GM18517 (cell line): ENCODE measurements around the gene SPRTN.
"Not testable (repeated sequence)": the region's sequence is repeated elsewhere in the genome, so short reads cannot be mapped to it uniquely, and the experiment has no call there.

ENCODE experiments used
- ATAC-seq: cut with Tn5 transposase; IDR thresholded peaks from one replicate; pipeline ENCODE4 v1.9.1; 2021; ENCODE audit warnings: mild to moderate bottlenecking, moderate library complexity; ENCODE audit not compliant: unreplicated experiment

The SPRTN gene

DNA sequence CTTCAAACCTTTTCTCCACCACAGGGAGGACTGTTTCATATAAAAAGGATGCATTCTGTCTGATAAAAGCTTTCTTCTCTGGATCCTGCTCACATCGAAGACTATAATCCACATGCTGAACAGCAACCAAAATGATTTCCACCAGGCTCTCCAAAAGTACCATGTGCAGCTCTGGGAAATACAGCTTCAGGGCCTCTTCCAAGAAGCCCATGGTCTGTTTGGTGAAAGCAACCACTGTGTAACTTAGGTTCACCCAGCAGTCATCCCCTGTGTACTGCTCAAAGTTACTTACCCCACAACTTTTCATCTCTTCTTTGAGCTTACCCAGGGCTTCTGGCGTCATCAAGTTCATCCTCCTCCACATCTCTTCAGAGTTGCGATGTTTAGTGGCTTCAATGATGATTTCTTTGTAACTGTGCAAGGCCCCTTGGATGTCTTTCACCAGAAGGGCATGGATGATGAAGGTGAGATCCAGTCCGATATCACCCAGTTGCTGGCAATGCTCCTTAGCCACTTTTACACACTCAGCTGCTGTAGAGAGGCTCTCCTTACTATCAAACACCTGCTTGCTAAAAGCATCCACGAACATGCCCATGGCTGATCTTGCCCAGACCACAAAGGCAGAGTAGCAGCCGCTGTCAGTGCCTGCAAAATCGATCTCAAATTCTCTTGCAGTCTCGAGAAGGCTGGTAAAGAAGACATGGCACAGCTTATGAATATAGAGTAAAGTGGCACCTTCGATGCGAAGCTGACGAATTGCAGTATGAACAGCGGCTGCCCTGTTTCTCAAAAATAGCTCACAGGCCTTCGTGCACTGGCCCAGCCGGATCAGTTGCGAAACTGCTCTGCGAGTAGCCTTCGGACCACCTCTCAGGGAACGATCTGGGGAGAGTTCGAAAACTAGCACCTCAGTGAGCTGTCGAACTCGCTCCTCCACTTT is 2.2 kb upstream of the SPRTN start:
- ATAC-seq, result no peak

DNA sequence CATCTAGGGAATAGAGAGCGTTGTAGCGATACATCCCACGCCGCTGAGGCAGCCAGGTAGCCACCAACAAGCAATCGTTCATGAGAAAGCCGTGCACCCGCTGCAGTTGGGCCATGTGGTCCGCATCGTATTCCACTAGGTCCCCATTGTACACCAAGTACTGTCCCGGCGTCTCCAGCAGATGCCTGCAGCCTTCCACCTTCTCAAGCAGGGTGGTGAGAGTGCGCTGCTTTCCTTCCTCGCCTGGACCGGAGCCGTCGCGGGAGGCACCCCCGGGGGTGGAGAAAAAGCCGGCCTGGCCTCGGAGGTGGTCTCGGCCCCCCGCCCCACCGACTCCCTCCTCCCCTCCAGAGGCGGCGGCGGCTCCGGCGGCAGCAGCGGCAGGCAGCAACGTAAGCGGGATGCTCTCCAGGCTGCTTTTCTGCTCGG is 1.0 kb upstream of the SPRTN start:
- ATAC-seq, result no peak

DNA sequence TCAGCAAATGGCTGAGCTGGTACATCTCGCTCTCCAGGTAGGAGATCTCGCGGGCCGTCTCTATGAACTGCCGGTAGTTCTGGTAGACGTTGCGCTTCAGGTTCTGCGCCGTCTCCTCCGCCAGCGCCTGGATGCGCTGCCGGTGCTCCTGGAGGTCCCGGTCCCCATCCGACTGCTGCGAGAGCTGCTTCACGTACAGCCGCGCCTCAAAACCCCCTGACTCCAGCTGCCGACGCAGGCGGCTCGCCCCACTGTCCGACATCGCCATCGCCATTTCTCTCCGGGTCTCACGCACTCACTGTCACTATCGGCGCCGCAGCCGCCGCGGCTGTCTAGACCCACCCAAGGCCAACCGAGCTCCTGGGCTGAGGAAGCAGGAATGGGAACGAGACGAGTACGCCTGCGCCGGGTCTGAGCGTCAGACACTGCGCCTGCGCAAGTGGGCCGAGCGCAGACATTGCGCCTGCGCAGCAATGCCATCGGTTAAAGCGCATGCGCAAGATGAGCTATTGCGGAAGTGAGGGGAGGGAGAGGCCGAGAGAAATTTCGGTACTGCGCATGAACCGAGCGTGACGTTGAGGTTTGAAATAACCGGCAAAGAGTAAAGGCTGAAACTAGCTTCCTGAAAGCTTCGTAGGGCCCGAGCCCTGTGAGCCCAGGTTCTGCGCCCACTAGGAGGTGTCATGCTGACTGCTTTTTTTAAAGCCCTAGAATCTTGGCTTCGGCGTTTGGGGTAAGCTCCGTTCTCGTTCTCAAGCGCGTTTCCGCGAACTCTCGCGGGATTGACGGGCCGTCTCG is 422 bp upstream of the SPRTN start, which contains the start of gene EXOC8:
TSS of gene EXOC8 (minus strand) at position 381 of the 798 bp plus-strand sequence. CDS start at position 274, 107 bp downstream.
- peak; percentile 78 for ATAC-seq

DNA sequence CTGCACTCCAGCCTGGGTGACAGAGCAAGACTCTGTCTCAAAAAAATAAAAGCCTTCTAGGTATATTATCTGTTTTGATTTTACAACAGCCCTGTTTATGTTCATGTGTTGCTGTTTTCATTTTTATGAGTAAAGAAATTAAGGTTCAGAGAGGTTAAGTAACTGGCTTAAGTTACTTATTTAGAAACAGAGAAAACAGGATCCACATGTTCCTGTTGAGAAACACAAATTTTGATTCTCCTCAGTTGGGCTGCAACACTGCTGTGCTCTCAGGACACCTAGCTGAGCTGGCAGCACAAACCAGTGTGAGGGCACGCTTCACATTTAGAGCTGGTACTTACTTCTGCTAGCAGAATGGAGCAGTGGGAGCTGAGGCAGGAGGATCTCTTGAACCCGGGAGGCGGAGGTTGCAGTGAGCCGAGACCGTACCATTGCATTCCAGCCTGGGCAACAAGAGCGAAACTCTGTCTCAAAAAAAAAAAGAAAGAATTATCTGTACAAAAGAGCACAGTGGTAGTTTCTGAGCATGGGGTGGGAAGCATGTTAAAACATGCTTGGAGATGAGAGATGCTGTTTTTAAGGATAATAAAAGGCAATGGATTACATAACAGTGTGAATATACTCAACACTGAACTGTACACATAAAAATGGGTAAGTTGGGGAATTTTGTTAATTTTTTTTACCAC is 2.4 kb downstream of the SPRTN start:
- no peak for ATAC-seq

DNA sequence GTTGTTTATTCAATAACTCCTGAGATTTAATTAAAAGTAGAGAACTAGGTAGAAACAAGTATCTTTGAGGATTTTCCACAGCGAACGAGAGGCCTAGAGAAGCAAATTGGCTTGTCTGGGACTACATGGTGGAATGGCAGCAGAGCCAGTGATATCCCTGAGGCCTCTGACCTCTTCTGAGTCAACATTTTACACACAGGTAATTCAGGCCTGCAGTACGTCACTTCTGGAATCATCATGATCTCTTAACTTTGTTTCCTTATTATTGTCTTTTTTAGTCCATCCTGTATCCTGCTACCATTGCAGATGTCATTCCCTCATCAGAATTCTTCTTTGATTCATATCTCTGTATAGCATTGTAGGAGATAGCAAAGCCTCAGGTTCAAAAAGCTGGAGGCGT is 9.9 kb downstream of the SPRTN start:
- no peak for ATAC-seq

DNA sequence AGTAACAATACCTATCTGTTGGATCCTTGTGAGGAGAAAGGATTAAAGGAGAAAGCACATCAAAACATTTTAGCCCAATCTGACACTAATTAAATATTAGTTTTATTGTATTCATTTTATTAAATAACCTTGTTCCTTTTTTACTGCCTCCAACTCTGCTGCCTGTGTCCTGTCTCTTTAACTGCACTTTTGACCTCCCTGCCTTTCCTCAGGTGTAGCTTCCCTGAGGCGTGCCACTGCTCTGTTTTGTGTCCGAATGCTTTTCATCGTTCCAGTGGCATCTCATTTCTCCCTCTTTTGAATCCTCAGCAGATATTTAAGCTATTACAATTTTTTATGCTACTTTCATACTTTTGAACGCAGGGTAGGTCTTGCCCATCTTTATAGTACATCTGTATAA is 10.3 kb downstream of the SPRTN start:
- ATAC-seq, result no peak

DNA sequence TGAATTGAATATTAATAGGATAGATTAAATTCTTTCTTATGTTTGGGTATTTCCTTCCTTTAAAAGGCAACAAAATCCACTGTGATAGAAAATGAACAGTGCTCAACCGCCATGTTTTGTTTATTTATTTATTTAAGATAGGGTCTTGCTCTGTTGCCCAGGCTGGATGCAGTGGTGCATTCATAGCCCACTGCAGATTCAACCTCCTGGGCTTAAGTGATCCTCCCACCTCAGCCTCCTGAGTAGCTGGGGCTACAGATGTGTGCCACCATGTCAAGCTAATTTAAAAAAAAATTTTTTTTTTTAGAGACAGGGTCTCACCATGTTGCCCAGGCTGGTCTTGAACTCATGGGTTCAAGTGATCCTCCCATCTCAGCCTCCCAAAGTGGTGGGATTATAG is 10.8 kb downstream of the SPRTN start:
- not testable (repeated sequence) for ATAC-seq

DNA sequence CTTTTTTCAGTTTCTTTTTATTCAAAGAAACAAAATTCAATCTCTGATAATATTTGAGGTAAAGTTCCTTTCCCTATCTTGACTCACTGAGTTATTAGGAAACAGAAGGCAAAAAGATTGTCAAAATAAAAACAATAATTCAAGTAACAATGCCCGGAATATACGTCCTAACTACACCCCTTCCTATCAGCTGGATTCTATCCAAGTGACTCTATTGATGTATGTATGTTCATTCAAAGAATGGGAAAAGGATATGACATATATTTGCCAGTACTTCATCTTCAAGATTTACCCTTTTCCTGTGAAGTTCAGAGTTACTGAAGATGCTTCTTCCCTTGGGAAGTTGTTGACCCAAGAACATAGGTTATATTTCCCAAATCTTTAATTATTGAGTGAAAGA is 13.7 kb downstream of the SPRTN start:
- ATAC-seq, result no peak

DNA sequence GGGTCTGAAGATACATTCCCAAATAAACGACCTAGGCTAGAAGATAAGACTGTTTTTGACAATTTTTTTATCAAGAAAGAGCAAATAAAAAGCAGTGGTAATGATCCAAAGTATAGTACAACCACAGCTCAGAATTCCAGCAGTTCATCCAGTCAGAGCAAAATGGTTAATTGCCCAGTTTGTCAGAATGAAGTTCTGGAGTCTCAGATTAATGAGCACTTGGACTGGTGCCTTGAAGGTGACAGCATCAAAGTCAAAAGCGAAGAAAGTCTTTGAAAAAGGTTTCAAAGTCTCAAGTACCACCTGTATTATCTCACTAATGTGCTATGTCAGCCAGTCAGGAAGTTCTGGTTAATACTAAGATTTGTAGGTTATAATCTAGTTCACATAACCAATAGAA is 15.0 kb downstream of the SPRTN start:
- no peak for ATAC-seq

DNA sequence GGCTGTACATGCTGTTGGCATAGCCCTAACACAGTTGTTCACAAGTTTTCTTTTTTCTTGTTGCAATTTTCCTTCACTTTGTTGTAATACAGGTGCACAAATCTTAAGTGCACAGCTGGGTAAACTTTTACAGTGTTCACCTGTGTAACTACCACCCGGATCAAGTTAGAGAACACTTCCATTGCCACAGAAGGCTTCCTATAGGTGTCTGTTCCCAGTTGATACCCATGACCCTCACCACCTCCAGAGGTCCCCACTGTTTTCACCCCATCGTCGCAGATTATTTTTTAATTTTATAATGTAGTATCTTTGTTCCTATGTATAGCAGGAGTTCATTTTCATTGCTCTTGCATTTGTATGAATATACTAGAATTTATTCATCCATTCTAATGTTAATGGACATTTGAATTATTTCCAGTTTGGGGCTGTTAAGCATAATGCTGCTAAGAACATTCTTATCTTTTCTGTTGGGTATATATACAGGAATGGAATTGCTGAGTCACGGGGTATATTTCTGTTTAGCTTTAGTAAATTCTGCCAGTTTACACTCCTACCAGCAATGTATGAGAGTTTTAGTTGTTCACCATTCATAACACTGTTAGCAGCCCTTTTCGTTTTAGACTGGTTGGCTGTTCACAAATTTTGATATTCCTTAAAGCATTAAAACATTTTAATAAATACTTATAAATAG is 16.4 kb downstream of the SPRTN start:
- ATAC-seq, result no peak

DNA sequence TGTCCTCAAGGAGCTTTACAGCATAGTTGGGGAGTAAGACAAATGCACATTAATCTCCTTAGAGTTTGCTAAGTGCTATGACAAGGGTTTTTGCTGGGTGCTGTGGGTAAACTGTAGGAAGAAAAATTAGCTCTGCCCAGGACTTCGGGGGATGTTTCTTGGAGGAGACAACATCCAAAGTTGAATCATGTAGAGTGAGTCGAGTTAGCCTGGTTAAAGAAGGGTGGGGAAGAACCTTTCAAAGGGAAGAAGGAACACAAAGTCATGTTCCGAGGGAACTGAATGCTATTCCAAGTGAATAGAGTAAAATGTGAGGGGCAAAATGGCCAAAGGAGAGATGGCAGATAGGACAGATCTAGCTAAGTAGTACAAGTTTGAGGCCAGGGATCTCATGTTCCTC is 17.1 kb downstream of the SPRTN start:
- no peak for ATAC-seq

DNA sequence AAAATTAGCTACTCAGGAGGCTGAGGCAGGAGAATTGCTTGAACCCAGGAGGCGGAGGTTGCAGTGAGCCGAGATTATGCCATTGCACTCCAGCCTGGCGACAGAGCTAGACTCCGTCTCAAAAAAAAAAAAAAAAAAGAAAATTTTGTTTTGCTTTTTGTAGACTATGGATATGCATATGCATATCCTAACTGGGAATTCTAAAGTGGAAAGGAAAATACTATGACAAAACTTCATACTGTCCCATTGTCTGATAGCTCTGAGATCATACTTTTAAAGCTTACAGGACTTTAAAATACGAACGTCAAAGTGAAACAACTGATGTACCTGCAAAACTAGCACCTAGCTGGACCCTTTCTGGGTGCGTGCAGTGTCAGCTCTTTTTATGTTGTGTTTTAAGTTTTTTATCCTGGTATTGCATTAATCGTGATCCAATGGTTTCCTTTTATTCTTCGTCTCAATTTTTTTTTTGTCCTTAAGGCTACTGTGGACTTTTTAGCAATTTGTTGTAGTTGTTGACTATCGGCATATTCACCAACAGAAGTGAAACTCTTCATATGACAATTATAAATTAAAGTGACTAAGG is 19.2 kb downstream of the SPRTN start:
- ATAC-seq, result no peak

DNA sequence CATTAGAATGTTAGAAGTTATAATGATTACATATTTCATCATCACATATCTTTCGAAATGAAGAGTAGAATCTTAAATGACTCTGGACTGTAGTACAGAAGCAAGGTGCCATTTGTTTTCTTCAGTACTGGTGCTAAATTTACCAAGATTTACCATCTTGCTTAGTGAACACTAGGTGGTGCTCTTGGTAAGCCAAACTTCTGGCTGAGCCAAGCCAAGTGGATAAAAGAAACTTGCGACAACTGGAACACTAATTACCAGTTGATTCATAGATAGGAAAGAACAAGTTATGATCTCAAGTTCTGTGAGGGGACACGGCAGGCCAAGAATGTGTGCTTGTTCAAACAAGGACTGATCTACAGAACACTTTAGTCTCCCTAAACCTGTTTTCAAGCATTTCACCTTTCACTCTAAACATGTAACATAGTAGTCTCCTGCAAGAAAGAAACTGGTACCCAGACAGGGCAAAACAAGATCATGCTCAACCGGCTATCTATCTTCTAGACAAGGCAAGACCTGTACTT is 19.8 kb downstream of the SPRTN start:
- peak; percentile 78 for ATAC-seq

DNA sequence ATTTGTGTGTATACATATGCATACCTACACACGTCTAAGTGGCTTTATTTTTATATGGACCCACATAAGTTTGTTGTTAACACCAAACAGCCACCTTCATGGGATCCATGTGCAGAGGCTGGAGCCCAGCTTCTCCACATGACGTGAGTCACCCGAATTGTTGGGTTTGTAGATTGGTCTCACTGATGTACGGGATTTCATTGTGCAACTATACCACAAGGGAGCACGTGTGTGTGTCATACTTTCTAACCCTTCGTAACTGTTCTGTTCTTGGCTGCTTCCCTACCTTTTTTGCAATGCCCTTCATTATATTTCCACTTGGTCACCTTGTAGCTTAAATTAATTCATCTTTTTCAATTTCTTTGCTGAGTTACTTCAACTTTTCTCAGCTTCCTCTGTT is 21.0 kb downstream of the SPRTN start:
- ATAC-seq, result no peak

DNA sequence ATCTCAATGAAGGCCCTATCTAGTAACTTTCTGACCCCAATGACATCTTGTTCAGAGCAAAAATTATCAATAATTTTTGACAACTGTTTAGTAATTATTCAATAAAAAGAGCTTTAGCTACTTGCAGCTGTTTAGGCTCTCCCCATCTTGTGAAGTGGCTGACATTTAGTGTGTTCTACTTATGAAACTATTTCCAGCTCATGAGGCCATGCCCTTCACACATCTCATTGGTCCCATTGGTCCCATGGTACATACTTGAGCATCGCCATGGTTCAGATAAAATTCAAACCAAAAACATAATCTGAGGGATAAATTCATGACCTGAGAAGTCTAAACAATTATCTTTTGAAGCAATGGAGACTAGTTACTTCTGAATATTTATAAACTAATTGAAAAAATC is 24.2 kb downstream of the SPRTN start:
- ATAC-seq, result no peak

DNA sequence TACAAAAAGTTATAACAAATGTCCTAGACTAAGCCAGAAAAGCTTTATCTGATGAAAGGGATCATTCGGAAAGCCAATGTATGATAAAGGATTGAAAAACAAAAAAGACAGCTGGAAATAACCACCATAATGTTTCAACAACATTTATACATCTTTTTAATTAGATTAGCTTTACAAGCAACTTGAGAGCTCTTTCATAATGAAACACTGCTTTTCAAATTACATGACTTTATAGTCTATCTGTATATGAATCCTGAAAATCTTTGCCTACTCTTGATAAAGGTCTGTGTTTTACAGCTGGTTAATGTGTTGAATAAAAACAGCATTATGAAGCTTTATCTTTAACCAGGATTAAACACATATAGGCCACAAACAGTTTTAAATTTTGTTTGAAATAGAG is 25.5 kb downstream of the SPRTN start:
- no peak for ATAC-seq

DNA sequence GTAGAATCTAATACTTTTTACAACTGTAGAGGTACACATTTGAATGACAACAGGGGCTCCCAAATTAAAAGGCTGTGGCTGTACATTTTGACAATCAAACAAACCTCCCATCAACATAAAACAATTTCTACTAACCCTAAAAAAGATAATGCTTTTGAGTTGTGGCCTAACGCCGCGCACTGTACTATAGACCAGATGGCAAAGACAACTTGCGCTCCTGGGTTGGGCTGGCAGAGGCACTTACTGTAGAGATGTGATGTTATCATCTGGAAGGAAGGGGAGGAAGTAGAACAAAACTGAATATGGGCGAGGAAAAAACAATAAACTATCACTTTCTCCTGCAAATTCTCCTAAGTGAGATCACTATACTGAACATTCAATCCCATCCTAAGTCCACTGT is 26.1 kb downstream of the SPRTN start:
- ATAC-seq, result no peak

DNA sequence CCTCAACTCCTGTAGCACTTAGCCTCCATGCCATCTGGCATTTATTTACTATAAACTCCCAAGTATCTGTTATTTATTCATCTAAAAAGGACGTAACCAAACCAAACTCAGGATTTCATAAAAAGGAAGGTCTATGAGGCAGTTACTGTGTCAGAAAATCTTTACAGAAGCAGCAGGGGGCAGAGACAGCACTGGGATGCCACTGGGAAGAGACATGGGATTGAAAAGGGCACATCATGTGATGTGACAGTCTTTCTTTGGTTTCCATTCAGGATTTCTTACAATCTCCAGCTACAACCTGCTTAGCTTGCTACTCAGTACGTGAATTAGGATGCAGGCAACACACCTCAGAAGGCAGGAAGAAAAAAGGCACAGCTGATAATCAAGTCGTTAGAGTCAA is 31.2 kb downstream of the SPRTN start:
- no peak for ATAC-seq

DNA sequence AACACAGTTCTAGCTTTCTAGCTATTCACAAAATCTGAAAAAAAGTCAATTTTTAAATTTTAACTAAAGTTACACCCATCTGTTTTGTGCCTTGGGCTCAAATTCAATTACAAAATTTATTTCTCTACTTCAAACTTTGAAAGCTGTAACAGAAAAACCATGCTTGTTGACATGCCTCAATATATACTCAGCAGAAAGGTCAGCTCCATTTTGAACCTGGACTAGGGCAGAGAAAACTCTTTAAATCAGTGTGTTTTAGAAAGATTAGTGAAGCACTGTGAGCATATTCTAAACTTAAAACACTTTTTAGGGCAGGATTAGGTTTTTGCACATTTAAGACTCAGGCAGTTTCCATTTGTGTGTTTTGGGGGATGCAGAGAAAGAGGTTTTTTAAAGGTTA is 34.4 kb downstream of the SPRTN start:
- ATAC-seq, result no peak

DNA sequence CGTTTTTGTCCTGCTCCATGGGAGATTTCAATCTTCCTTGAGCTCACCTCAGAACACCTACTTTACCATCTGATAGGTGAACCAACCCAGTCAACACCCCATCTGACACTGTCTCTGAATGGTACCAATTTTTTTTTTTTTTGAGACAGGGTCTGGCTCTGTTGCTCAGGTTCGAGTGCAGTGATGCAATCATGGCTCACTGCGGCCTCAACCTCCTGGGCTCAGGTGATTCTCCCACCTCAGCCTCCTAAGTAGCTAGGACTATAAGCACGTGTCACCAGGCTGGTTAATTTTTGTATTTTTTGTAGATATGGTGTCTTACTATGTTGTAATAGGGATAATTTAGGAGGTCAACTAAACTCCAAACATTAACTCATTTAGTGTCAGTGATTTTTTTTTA is 36.3 kb downstream of the SPRTN start:
- no peak for ATAC-seq
